HCT116 (cell line): Measurements from ENCODE around the gene MYO1E. TPM values are rescaled to one million over a fixed set of nuclear protein-coding genes. Genes with fewer than 3 reads are reported as not detected.

Experiments used
- ATAC-seq: fragments of 200-7000 bp; cut with Tn5 transposase; 2 replicates; pipeline ENCODE4 v1.9.1; 2020; ENCODE audit warnings: mild to moderate bottlenecking, moderate library complexity
- BruUV-seq: library from RNA; stranded (reverse); fragments of 400-500 nt; replicated peaks from 2 replicates; lab custom pipeline; 2021; lab: Mats Ljungman, UMichigan
- CTCF ChIA-PET: fragments of 300-600 bp; sonication (Branson Sonifier 250); formaldehyde crosslinking; loops from one replicate; lab custom pipeline; 2021; ENCODE audit warnings: antibody characterized with exemption; lab: Charles Lee
- POLR2A ChIA-PET: fragments of 300-600, 350-600 bp; sonication (Branson Sonifier 250); formaldehyde crosslinking; loops from one replicate; lab custom pipeline; 2021; ENCODE audit warnings: antibody characterized with exemption; lab: Charles Lee
- RAD21 ChIA-PET, 2 experiments: fragments of 300-600 bp; sonication (Branson Sonifier 250); formaldehyde crosslinking; loops; one replicate each; lab custom pipeline; 2023; ENCODE audit warnings: low total read pairs in 2 of 2; ENCODE audit not compliant: uncharacterized antibody in 2 of 2, unreplicated experiment in 2 of 2, low non-redundant PET in 1 of 2; lab: Charles Lee
- DNase-seq: peaks from one replicate; pipeline ENCODE4 v3.0.0-alpha.2; 2010; ENCODE audit warnings: low read depth, low spot score
- H2AFZ ChIP-seq: fragments of 200-600 bp; shearing (Covaris generic), sonication (generic); 2 replicates; pipeline ENCODE4 v1.6.1; 2017; ENCODE audit warnings: low read depth, mixed run types, mixed read lengths, antibody characterized with exemption, low read length; ENCODE audit not compliant: poor library complexity, severe bottlenecking
- H3K27ac ChIP-seq: 2 replicates; pipeline ENCODE4 v1.5.1; 2012; ENCODE audit warnings: low read depth, low read length
- H3K27me3 ChIP-seq: fragments of 200-600 bp; sonication (generic); 2 replicates; pipeline ENCODE4 v1.6.1; 2016; ENCODE audit warnings: mixed run types, low read length, mixed read lengths; ENCODE audit not compliant: insufficient read depth
- H3K36me3 ChIP-seq, 2 experiments: fragments of 200-500 bp in 1 of 2; fragments of 200-600 bp in 1 of 2; sonication (Bioruptor generic) in 1 of 2; sonication (generic) in 1 of 2; 2 replicates each; pipeline versions ENCODE4 v1.5.1 to v1.6.1; 2014 to 2016; ENCODE audit warnings: low read length in 2 of 2, inconsistent platforms in 1 of 2, mixed read lengths in 1 of 2, mixed run types in 1 of 2; ENCODE audit not compliant: insufficient read depth in 2 of 2, control insufficient read depth in 1 of 2
- H3K4me1 ChIP-seq, 2 experiments: fragments of 200-600 bp in 1 of 2; sonication (generic) in 1 of 2; 2 replicates each; pipeline versions ENCODE4 v1.5.1 to v1.6.1; 2012 to 2017; ENCODE audit warnings: low read length in 2 of 2, inconsistent platforms in 1 of 2, mild to moderate bottlenecking in 1 of 2, mixed read lengths in 1 of 2, mixed run types in 1 of 2, moderate library complexity in 1 of 2; ENCODE audit not compliant: insufficient read depth in 2 of 2, control insufficient read depth in 1 of 2
- H3K4me2 ChIP-seq: fragments of 200-600 bp; sonication (generic); 2 replicates; pipeline ENCODE4 v1.6.1; 2017; ENCODE audit warnings: mixed run types, low read length, mixed read lengths
- H3K4me3 ChIP-seq, 2 experiments: fragments of 200-600 bp in 1 of 2; sonication (generic) in 1 of 2; replicated peaks in 1 of 2; 2 replicates each; pipeline ENCODE4 v1.5.1; 2011 to 2016; ENCODE audit warnings: low read length in 2 of 2, control low read depth in 1 of 2, low read depth in 1 of 2, mild to moderate bottlenecking in 1 of 2, mixed read lengths in 1 of 2, mixed run types in 1 of 2
- H3K79me2 ChIP-seq: fragments of 200-600 bp; sonication (generic); 2 replicates; pipeline ENCODE4 v1.6.1; 2017; ENCODE audit warnings: mild to moderate bottlenecking, mixed run types, low read length, moderate library complexity, mixed read lengths; ENCODE audit not compliant: insufficient read depth
- H3K9ac ChIP-seq: fragments of 200-600 bp; sonication (generic); 2 replicates; pipeline ENCODE4 v1.6.1; 2016; ENCODE audit warnings: low read length, mixed read lengths
- H3K9me2 ChIP-seq: fragments of 200-600 bp; sonication (generic), shearing (Covaris generic); 2 replicates; pipeline ENCODE4 v1.6.1; 2017; ENCODE audit warnings: mixed run types, mild to moderate bottlenecking, moderate library complexity; ENCODE audit not compliant: insufficient read depth
- H3K9me3 ChIP-seq, 2 experiments: fragments of 200-500 bp in 1 of 2; fragments of 200-600 bp in 1 of 2; sonication (Bioruptor generic) in 1 of 2; sonication (generic) in 1 of 2; 2 replicates each; pipeline ENCODE4 v1.6.1; 2014 to 2017; ENCODE audit warnings: low read length in 2 of 2, mixed read lengths in 2 of 2, inconsistent platforms in 1 of 2, low read depth in 1 of 2, mild to moderate bottlenecking in 1 of 2, mixed run types in 1 of 2, moderate library complexity in 1 of 2; ENCODE audit not compliant: control insufficient read depth in 1 of 2, insufficient read depth in 1 of 2
- H4K20me1 ChIP-seq: fragments of 200-600 bp; sonication (generic), shearing (Covaris generic); 2 replicates; pipeline ENCODE4 v1.6.1; 2017; ENCODE audit warnings: mixed run types, mild to moderate bottlenecking, moderate library complexity; ENCODE audit not compliant: insufficient read depth
- ATF3 ChIP-seq: IDR thresholded peaks from 2 replicates; pipeline ENCODE4 v1.6.1; 2012
- CBX3 ChIP-seq: IDR thresholded peaks from 2 replicates; pipeline ENCODE4 v1.6.1; 2012; ENCODE audit warnings: low read depth
- CEBPB ChIP-seq: IDR thresholded peaks from 2 replicates; pipeline ENCODE4 v1.6.1; 2012; ENCODE audit warnings: low read depth
- CTCF ChIP-seq, 3 experiments: fragments of 200-600 bp in 1 of 3; sonication (generic) in 1 of 3; IDR thresholded peaks in 2 of 3; conservative IDR thresholded peaks in 1 of 3; 2 replicates each; pipeline ENCODE4 v1.5.1; 2012 to 2017; ENCODE audit warnings: low read depth in 2 of 3, low read length in 2 of 3, antibody characterized with exemption in 1 of 3, borderline replicate concordance in 1 of 3, control low read depth in 1 of 3, mild to moderate bottlenecking in 1 of 3, mixed read lengths in 1 of 3, mixed run types in 1 of 3, moderate library complexity in 1 of 3; ENCODE audit not compliant: insufficient read depth in 1 of 3
- EGR1 ChIP-seq: IDR thresholded peaks from 2 replicates; pipeline ENCODE4 v1.6.1; 2012; ENCODE audit warnings: low read depth
- ELF1 ChIP-seq: IDR thresholded peaks from 2 replicates; pipeline ENCODE4 v1.6.1; 2012; ENCODE audit warnings: low read depth, borderline replicate concordance
- EZH2 ChIP-seq: fragments of 200-600 bp; sonication (generic); IDR thresholded peaks from 2 replicates; pipeline ENCODE4 v1.6.1; 2017; ENCODE audit warnings: antibody characterized with exemption, mixed run types
- EZH2phosphoT487 ChIP-seq: fragments of 200-600 bp; IDR thresholded peaks from 2 replicates; pipeline ENCODE4 v1.6.1; 2018; ENCODE audit warnings: antibody characterized with exemption, borderline replicate concordance
- FOSL1 ChIP-seq: IDR thresholded peaks from 2 replicates; pipeline ENCODE4 v1.6.1; 2012; ENCODE audit warnings: low read depth
- MAX ChIP-seq: IDR thresholded peaks from 2 replicates; pipeline ENCODE4 v1.6.1; 2012
- RAD21 ChIP-seq: IDR thresholded peaks from 2 replicates; pipeline ENCODE4 v1.6.1; 2012; ENCODE audit warnings: low read depth, mild to moderate bottlenecking
- REST ChIP-seq: IDR thresholded peaks from 2 replicates; pipeline ENCODE4 v1.6.1; 2012; ENCODE audit warnings: low read depth
- SIN3A ChIP-seq: IDR thresholded peaks from 2 replicates; pipeline ENCODE4 v1.6.1; 2012; ENCODE audit warnings: low read depth
- SP1 ChIP-seq: IDR thresholded peaks from 2 replicates; pipeline ENCODE4 v1.6.1; 2012; ENCODE audit warnings: low read depth
- SRF ChIP-seq: IDR thresholded peaks from 2 replicates; pipeline ENCODE4 v1.6.1; 2012; ENCODE audit warnings: low read depth
- TCF7L2 ChIP-seq: IDR thresholded peaks from 2 replicates; pipeline ENCODE4 v1.7.0; 2011; ENCODE audit warnings: borderline replicate concordance, inconsistent platforms; ENCODE audit not compliant: insufficient read depth, insufficient read length; ENCODE audit errors: extremely low read depth
- ZBTB33 ChIP-seq: IDR thresholded peaks from 2 replicates; pipeline ENCODE4 v1.6.1; 2011; ENCODE audit warnings: mild to moderate bottlenecking, low read length, moderate library complexity; ENCODE audit not compliant: insufficient replicate concordance; ENCODE audit errors: extremely low read depth
- ZFX ChIP-seq: fragments of 450-650 bp; IDR thresholded peaks from 2 replicates; pipeline ENCODE4 v1.6.1; 2017
- ZNF274 ChIP-seq: fragments of 200-500 bp; sonication (Bioruptor generic); IDR thresholded peaks from 2 replicates; pipeline ENCODE4 v1.6.1; 2014; ENCODE audit warnings: mild to moderate bottlenecking, low read depth, low read length, inconsistent platforms
- intact Hi-C: fragments of 100-400 bp; cut with micrococcal nuclease; formaldehyde crosslinking; loops from 2 replicates; pipeline ENCODE4 v1.10.0; 2022
- total RNA-seq: library from RNA; stranded (reverse); gene quantifications from one replicate; pipeline ENCODE4 v1.2.1, GENCODE V29; 2021; ENCODE audit not compliant: unreplicated experiment

The MYO1E gene
- total RNA-seq, 1 experiment from 2014 or later, result 182 TPM

GRCh38 chr15:59298225-59298853 lies 74.3 kb downstream of the MYO1E start:
- Histone ChIP-seq H4K20me1 (no peaks in the 10 kb centered on the region), H3K27me3 (no peaks in the 10 kb centered on the region), H2AFZ (no peak overlapping the region), H3K9me2 (no peaks in the 10 kb centered on the region), H3K9me3 (no peaks in the 10 kb centered on the region), H3K36me3 (no peaks in the 10 kb centered on the region), H3K9ac (peak overlapping the region; percentile 65), H3K79me2 (peaks cover 65% of the 10 kb centered on the region), H3K4me3 (0 out of 4 replicates have a peak overlapping the region, but pooled peaks of 1 of the 2 experiments have one; percentile 5), H3K27ac (peak overlapping the region; percentile 30), H3K4me1 (peaks cover 80 to 99% of the 10 kb centered on the region in 2 experiments), H3K4me2 (peak overlapping the region; percentile 73)
- DNase-seq (peak; percentile 78), ATAC-seq (peak; percentile 52)
- POLR2A ChIA-PET, result interaction anchor here (1.1 to 1.3 kb wide), 3 partner anchors 9 to 74 kb away, joined by 3 to 5 read pairs (median 3); partner anchors contain the start of gene MYO1E
- BruUV-seq, result no TSS peak
- intact Hi-C loops, result no loop called here
- RAD21 ChIA-PET, result interaction anchor here in 1 of 2 experiments (0.8 kb wide), 1 partner anchor 14 kb away, joined by 3 read pairs; no protein-coding TSS in a partner anchor
- CTCF ChIA-PET, result interaction anchor here (1.3 kb wide), 1 partner anchor 51 kb away, joined by 5 read pairs; no protein-coding TSS in a partner anchor
- no peak for TF ChIP-seq EGR1
- TF ChIP-seq SRF, result peak; percentile 58; the same call in 1 of the 2 replicates
- no peak for TF ChIP-seq EZH2
- TF ChIP-seq EZH2phosphoT487, result no peak
- no peak for TF ChIP-seq ELF1
- 0 out of 2 replicates have a peak, but pooled peaks have one; percentile 11 for TF ChIP-seq RAD21
- TF ChIP-seq MAX, result peak; percentile 91
- TF ChIP-seq FOSL1, result peak; percentile 62; the same call in 1 of the 2 replicates
- TF ChIP-seq ZNF274, result no peak
- TF ChIP-seq CEBPB, result peak; percentile 64; the same call in 1 of the 2 replicates
- peak; percentile 94; the same call in 1 of the 2 replicates for TF ChIP-seq CBX3
- TF ChIP-seq ATF3, result no peak
- no peak for TF ChIP-seq REST
- TF ChIP-seq CTCF (IDR thresholded peaks at IDR 0.05 in 2 of 3, conservative IDR thresholded peaks at IDR 0.05 in 1 of 3; ENCODE audit: borderline replicate concordance in 1 of 3, insufficient read depth in 1 of 3, low read depth in 2 of 3, low read length in 2 of 3), result no peak
- peak; percentile 70 for TF ChIP-seq SP1
- no peak for TF ChIP-seq TCF7L2
- peak; percentile 55; the same call in 1 of the 2 replicates for TF ChIP-seq SIN3A
- TF ChIP-seq ZBTB33, result no peak
- no peak for TF ChIP-seq ZFX
